GM19328 (cell line): ENCODE measurements around the gene COA5.

Experiments used
- ATAC-seq: cut with Tn5 transposase; IDR thresholded peaks from one replicate; pipeline ENCODE4 v1.9.1; 2021; ENCODE audit warnings: mild to moderate bottlenecking, moderate library complexity; ENCODE audit not compliant: unreplicated experiment

COA5 gene

DNA sequence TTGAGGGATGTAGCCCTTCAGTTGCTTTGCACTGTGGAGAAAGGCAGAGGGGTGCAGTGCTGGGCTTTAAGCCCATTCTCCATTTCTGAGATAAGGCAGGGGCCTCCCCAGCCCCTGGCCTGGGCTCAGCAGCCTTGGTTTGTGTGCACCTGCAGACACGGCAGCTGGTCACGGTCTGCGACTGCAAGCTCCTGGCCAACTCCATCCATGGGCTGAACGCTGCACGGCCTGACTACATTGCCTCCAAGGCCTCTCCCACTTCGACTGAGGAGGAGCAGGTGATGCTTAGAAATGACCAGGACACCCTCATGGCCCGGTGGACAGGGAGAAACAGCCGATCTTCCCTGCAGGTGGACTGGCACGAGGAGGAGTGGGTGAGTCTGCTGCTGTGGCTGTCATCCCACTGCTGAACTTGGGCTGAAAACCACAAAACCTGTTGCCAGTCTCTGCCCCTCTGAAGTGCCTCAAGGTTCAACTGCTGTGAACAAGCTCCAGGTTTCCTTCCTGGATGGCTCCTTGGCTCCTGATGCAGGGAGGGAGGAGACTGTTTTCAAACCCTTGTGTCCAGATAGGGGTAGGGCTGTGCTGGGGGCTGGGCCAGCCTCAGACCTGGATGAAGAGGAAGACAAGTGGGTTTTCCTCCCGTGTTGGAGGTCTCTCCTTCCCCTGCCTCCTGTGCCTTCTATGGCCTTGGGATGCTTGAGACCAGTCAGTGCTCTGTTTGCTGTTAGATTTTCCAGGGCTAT is 54.0 kb downstream of the COA5 start:
- no peak for ATAC-seq

GRCh38 chr2:98552499-98553179 is 55.7 kb downstream of the COA5 start:
- no peak for ATAC-seq

- no peak for ATAC-seq
These were observed 57.0 kb downstream of the COA5 start for GRCh38 chr2:98551316-98551715.

GRCh38 chr2:98550165-98550564 is 58.1 kb downstream of the COA5 start:
- ATAC-seq, result no peak
